CD4-positive, alpha-beta memory T cell (primary cell): ENCODE results near the gene STAMBP. TPM values are rescaled to one million over a fixed set of nuclear protein-coding genes. Genes with fewer than 3 reads are reported as not detected.

ENCODE experiments used
- CTCF ChIA-PET: fragments of 350-600 bp; sonication (Branson Sonifier 250); formaldehyde crosslinking; loops from one replicate; lab custom pipeline; 2021; ENCODE audit warnings: inconsistent platforms; ENCODE audit not compliant: partially characterized antibody; lab: Charles Lee
- POLR2A ChIA-PET: fragments of 350-600 bp; sonication (Branson Sonifier 250); formaldehyde crosslinking; loops from one replicate; lab custom pipeline; 2021; ENCODE audit not compliant: partially characterized antibody; lab: Charles Lee
- DNase-seq, 5 donors: peaks; one replicate each; pipeline versions ENCODE4 v3.0.0 to v3.0.0-alpha.2; 2020 to 2022; ENCODE audit warnings: mixed read lengths in 1 of 5
- H3K27ac ChIP-seq: one replicate; pipeline ENCODE4 v1.7.0; 2013; ENCODE audit warnings: low read depth, low read length
- H3K27me3 ChIP-seq: 2 replicates; pipeline ENCODE4 v1.7.0; 2013; ENCODE audit warnings: mild to moderate bottlenecking, low read length, moderate library complexity; ENCODE audit not compliant: insufficient read depth
- H3K36me3 ChIP-seq: 2 replicates; pipeline ENCODE4 v1.7.0; 2013; ENCODE audit warnings: mild to moderate bottlenecking, low read length, moderate library complexity; ENCODE audit not compliant: insufficient read depth
- H3K4me1 ChIP-seq: 2 replicates; pipeline ENCODE4 v1.7.0; 2013; ENCODE audit warnings: mild to moderate bottlenecking, low read length, moderate library complexity; ENCODE audit not compliant: insufficient read depth
- H3K4me3 ChIP-seq, 2 donors: one replicate each; pipeline ENCODE4 v1.7.0; 2013; ENCODE audit warnings: low read length in 2 of 2, mild to moderate bottlenecking in 1 of 2
- H3K9me3 ChIP-seq, 2 donors: one replicate each; pipeline ENCODE4 v1.7.0; 2013; ENCODE audit warnings: low read length in 2 of 2, control low read depth in 1 of 2; ENCODE audit not compliant: control insufficient read depth in 1 of 2
- H3K27ac Mint-ChIP-seq, 7 donors: one replicate each; pipeline ENCODE4 v1.8.0; 2020 to 2021; ENCODE audit warnings: mixed read lengths in 7 of 7, mild to moderate bottlenecking in 6 of 7, inconsistent platforms in 3 of 7, moderate library complexity in 3 of 7
- H3K27me3 Mint-ChIP-seq, 2 donors: one replicate each; pipeline ENCODE4 v1.8.0; 2020 to 2021; ENCODE audit warnings: mixed read lengths in 2 of 2
- H3K36me3 Mint-ChIP-seq, 2 donors: one replicate each; pipeline ENCODE4 v1.8.0; 2020 to 2021; ENCODE audit warnings: mixed read lengths in 2 of 2, inconsistent platforms in 1 of 2, mild to moderate bottlenecking in 1 of 2
- H3K4me1 Mint-ChIP-seq, 4 donors: one replicate each; pipeline ENCODE4 v1.8.0; 2020 to 2021; ENCODE audit warnings: mixed read lengths in 4 of 4, mild to moderate bottlenecking in 1 of 4
- H3K4me3 Mint-ChIP-seq, 8 donors: one replicate each; pipeline ENCODE4 v1.8.0; 2020 to 2021; ENCODE audit warnings: mixed read lengths in 8 of 8, mild to moderate bottlenecking in 7 of 8, moderate library complexity in 6 of 8, inconsistent platforms in 3 of 8
- H3K9me3 Mint-ChIP-seq, 8 donors: one replicate each; pipeline ENCODE4 v1.8.0; 2020 to 2021; ENCODE audit warnings: mixed read lengths in 8 of 8, mild to moderate bottlenecking in 5 of 8, inconsistent platforms in 3 of 8, moderate library complexity in 1 of 8
- intact Hi-C: fragments of 100-400 bp; cut with micrococcal nuclease; formaldehyde crosslinking; loops from one replicate; pipeline ENCODE4 v1.15.1; 2023
- polyA plus RNA-seq, 2 donors: library from polyadenylated mRNA; unstranded; fragments of 300-500 nt; fragmentation: Illumina TruSeq; gene quantifications; one replicate each; pipeline ENCODE4 v1.2.3, GENCODE V29; 2021
- total RNA-seq, 2 experiments: library from RNA; stranded (reverse); gene quantifications; one replicate each; pipeline ENCODE4 v1.2.3, GENCODE V29; 2021

The STAMBP gene
- total and polyA plus RNA-seq, 4 experiments from 2014 or later: 34.8 to 49.5 (median 41.7) TPM

DNA sequence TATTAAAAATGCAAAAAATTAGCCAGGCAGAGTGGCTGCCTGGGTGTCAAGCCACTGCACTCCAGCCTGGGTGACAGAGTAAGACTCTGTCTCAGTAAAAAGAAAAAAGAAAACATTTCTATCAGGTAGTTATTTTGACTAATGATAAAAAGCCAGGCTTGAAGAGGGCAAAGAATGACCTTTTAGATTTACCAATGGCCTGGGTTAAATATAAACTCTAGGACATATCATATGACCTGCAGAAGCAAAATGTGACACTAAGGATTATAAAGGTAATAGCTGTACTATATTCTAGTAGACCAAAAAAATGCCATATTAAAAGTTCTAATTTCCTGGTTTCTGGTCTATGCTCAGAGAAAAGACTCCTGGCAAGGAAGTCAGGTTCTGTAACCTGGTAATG lies 16.1 kb upstream of the STAMBP start:
- POLR2A ChIA-PET: no interaction called here
- no peak overlapping the region for H3K4me3 Mint-ChIP-seq
- intact Hi-C loops: no loop called here
- H3K9me3 ChIP-seq: no peaks in the 10 kb centered on the region
- H3K4me3 ChIP-seq: no peak overlapping the region
- DNase-seq: no peak
- no peaks in the 10 kb centered on the region for H3K36me3 Mint-ChIP-seq
- no peaks in the 10 kb centered on the region for H3K4me1 Mint-ChIP-seq
- no peaks in the 10 kb centered on the region for H3K4me1 ChIP-seq
- H3K9me3 Mint-ChIP-seq: no peaks in the 10 kb centered on the region
- no peaks in the 10 kb centered on the region for H3K36me3 ChIP-seq
- H3K27me3 ChIP-seq: no peaks in the 10 kb centered on the region
- no peak overlapping the region for H3K27ac Mint-ChIP-seq
- peaks cover 2 to 8% of the 10 kb centered on the region in 2 donors for H3K27me3 Mint-ChIP-seq
- H3K27ac ChIP-seq: no peak overlapping the region
- CTCF ChIA-PET: interaction anchor here (1.9 kb wide), 1 partner anchor 11 kb away, joined by 5 read pairs; no protein-coding TSS in a partner anchor

- Mint-ChIP-seq H3K27ac (no peak overlapping the region), H3K4me3 (no peak overlapping the region), H3K36me3 (no peaks in the 10 kb centered on the region), H3K27me3 (peaks cover 2 to 11% of the 10 kb centered on the region in 2 donors), H3K9me3 (no peaks in the 10 kb centered on the region), H3K4me1 (no peaks in the 10 kb centered on the region)
- Histone ChIP-seq H3K36me3 (no peaks in the 10 kb centered on the region), H3K27ac (no peak overlapping the region), H3K4me3 (no peak overlapping the region), H3K27me3 (no peaks in the 10 kb centered on the region), H3K4me1 (no peaks in the 10 kb centered on the region), H3K9me3 (no peaks in the 10 kb centered on the region)
- ChIA-PET POLR2A (no interaction called here), CTCF (no interaction called here)
- DNase-seq: no peak
- intact Hi-C loops: no loop called here
Observed at GRCh38 chr2:73818296-73818695, 10.5 kb upstream of the STAMBP start.

DNA sequence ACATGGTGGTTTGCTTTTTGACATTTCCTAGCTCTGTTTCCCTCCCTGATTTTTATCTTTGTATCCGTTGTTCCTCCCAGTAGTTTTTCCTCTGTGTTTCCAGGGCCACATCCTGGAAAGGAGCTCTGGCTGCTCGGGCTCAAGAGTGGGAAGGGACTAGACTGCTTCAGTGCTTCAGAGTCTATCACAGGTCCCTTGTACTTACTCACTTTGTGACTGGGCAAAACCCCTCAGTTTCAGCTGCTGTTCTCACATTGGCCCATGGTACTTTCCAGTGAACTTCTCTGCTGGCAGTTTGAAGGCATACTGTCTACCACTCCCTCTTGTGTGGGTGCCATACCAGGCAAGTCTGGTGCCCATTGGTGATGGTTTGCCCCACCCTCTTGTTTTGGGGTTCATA lies 7.5 kb upstream of the STAMBP start:
- POLR2A ChIA-PET: no interaction called here
- intact Hi-C loops: loop anchor here (10.0 kb wide), 2 partner anchors 324 to 434 kb away; partner anchors contain the start of gene BOLA3
- no peak for DNase-seq
- Mint-ChIP-seq H3K27me3 (peaks cover 0 to 7% of the 10 kb centered on the region in 2 donors), H3K4me1 (peaks cover 0 to 4% (median 2%) of the 10 kb centered on the region in 4 donors), H3K9me3 (no peaks in the 10 kb centered on the region), H3K4me3 (no peak overlapping the region), H3K36me3 (no peaks in the 10 kb centered on the region), H3K27ac (no peak overlapping the region)
- Histone ChIP-seq H3K4me1 (no peaks in the 10 kb centered on the region), H3K27ac (no peak overlapping the region), H3K4me3 (no peak overlapping the region), H3K36me3 (no peaks in the 10 kb centered on the region), H3K27me3 (no peaks in the 10 kb centered on the region), H3K9me3 (no peaks in the 10 kb centered on the region)
- CTCF ChIA-PET: interaction anchor here (1.3 to 9.0 kb wide), 3 partner anchors 328 to 514 kb away, joined by 4 to 114 read pairs (median 88); partner anchors contain the start of gene BOLA3

GRCh38 chr2:73821669-73822068 lies 7.1 kb upstream of the STAMBP start:
- H3K4me1 Mint-ChIP-seq: peaks cover 0 to 4% (median 2%) of the 10 kb centered on the region in 4 donors
- intact Hi-C loops: loop anchor here (10.0 kb wide), 2 partner anchors 323 to 433 kb away; partner anchors contain the start of gene BOLA3
- Histone ChIP-seq H3K27ac (no peak overlapping the region), H3K36me3 (no peaks in the 10 kb centered on the region), H3K4me3 (no peak overlapping the region), H3K9me3 (no peaks in the 10 kb centered on the region), H3K27me3 (no peaks in the 10 kb centered on the region), H3K4me1 (no peaks in the 10 kb centered on the region)
- H3K9me3 Mint-ChIP-seq: no peaks in the 10 kb centered on the region
- H3K36me3 Mint-ChIP-seq: no peaks in the 10 kb centered on the region
- DNase-seq: no peak
- CTCF ChIA-PET: interaction anchor here (1.0 to 9.0 kb wide), 4 partner anchors 10 to 514 kb away, joined by 4 to 114 read pairs (median 46); partner anchors contain the start of gene BOLA3
- no peak overlapping the region for H3K4me3 Mint-ChIP-seq
- peaks cover 0 to 3% of the 10 kb centered on the region in 2 donors for H3K27me3 Mint-ChIP-seq
- POLR2A ChIA-PET: no interaction called here
- H3K27ac Mint-ChIP-seq: no peak overlapping the region

DNA sequence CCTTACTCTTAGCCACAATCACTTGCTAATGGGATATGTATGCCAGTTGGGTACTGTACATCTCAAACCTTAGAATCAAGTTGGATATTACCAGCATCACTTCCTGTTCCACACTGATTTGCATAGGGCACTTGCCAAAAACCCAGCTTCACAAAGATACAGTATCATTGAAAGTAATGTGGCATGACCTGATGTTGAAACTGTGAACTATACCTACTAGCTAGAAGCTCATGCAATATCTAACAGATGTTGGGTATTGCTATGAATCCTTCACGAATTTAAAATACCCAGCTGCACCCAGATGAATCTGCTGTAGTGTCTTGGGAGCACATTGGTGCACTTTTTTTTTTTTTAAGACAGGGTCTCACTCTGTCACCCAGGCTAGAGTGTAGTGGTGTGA lies 6.5 kb upstream of the STAMBP start:
- peaks cover 1% of the 10 kb centered on the region for H3K4me1 ChIP-seq
- no peak for DNase-seq
- Mint-ChIP-seq H3K36me3 (no peaks in the 10 kb centered on the region), H3K27me3 (peaks cover 0 to 3% of the 10 kb centered on the region in 2 donors), H3K4me3 (no peak overlapping the region), H3K9me3 (no peaks in the 10 kb centered on the region), H3K4me1 (peaks cover 0 to 6% (median 2%) of the 10 kb centered on the region in 4 donors), H3K27ac (no peak overlapping the region)
- intact Hi-C loops: loop anchor here (10.0 kb wide), 2 partner anchors 323 to 433 kb away; partner anchors contain the start of gene BOLA3
- H3K27me3 ChIP-seq: no peaks in the 10 kb centered on the region
- H3K4me3 ChIP-seq: no peak overlapping the region
- H3K9me3 ChIP-seq: no peaks in the 10 kb centered on the region
- no peaks in the 10 kb centered on the region for H3K36me3 ChIP-seq
- ChIA-PET POLR2A (interaction anchor here (1.3 kb wide), 1 partner anchor 40 kb away, joined by 3 read pairs; no protein-coding TSS in a partner anchor), CTCF (interaction anchor here (1.0 to 9.0 kb wide), 7 partner anchors 11 to 723 kb away, joined by 3 to 114 read pairs (median 5); partner anchors contain the start of gene BOLA3)
- no peak overlapping the region for H3K27ac ChIP-seq

GRCh38 chr2:73822991-73823390 lies 5.8 kb upstream of the STAMBP start:
- H3K4me1 Mint-ChIP-seq: peaks cover 4 to 12% (median 7%) of the 10 kb centered on the region in 4 donors
- DNase-seq: no peak
- H3K27me3 ChIP-seq: no peaks in the 10 kb centered on the region
- H3K9me3 ChIP-seq: no peaks in the 10 kb centered on the region
- POLR2A ChIA-PET: interaction anchor here (1.3 to 1.5 kb wide), 2 partner anchors 39 to 376 kb away, joined by 3 read pairs; partner anchors contain the start of gene MTHFD2
- H3K4me1 ChIP-seq: peaks cover 8% of the 10 kb centered on the region
- CTCF ChIA-PET: interaction anchor here (0.8 to 9.0 kb wide), 12 partner anchors 8 to 722 kb away, joined by 3 to 114 read pairs (median 6); partner anchors contain the start of genes BOLA3 and MOB1A
- intact Hi-C loops: loop anchor here (10.0 kb wide), 2 partner anchors 322 to 432 kb away; partner anchors contain the start of gene BOLA3
- H3K36me3 Mint-ChIP-seq: no peaks in the 10 kb centered on the region
- no peaks in the 10 kb centered on the region for H3K9me3 Mint-ChIP-seq
- no peak overlapping the region for H3K4me3 ChIP-seq
- H3K27ac Mint-ChIP-seq: no peak overlapping the region
- H3K27ac ChIP-seq: no peak overlapping the region
- peak overlapping the region in 1 of 8 donors; percentile 24 for H3K4me3 Mint-ChIP-seq
- H3K36me3 ChIP-seq: no peaks in the 10 kb centered on the region
- peaks cover 0 to 3% of the 10 kb centered on the region in 2 donors for H3K27me3 Mint-ChIP-seq

- no peak overlapping the region for H3K4me3 Mint-ChIP-seq
- Histone ChIP-seq H3K4me1 (peaks cover 13% of the 10 kb centered on the region), H3K9me3 (no peaks in the 10 kb centered on the region), H3K27ac (no peak overlapping the region), H3K36me3 (no peaks in the 10 kb centered on the region), H3K4me3 (no peak overlapping the region), H3K27me3 (no peaks in the 10 kb centered on the region)
- H3K27ac Mint-ChIP-seq: no peak overlapping the region
- POLR2A ChIA-PET: interaction anchor here (0.9 to 1.5 kb wide), 5 partner anchors 39 to 382 kb away, joined by 3 to 4 read pairs (median 3); partner anchors contain the start of genes MOB1A and MTHFD2
- CTCF ChIA-PET: interaction anchor here (0.8 to 9.0 kb wide), 33 partner anchors 8 to 709 kb away, joined by 3 to 114 read pairs (median 5); partner anchors contain the start of genes BOLA3, MOB1A, MTHFD2 and TPRKB
- H3K27me3 Mint-ChIP-seq: peaks cover 0 to 3% of the 10 kb centered on the region in 2 donors
- H3K4me1 Mint-ChIP-seq: peaks cover 4 to 13% (median 8%) of the 10 kb centered on the region in 4 donors
- intact Hi-C loops: loop anchor here (10.0 kb wide), 2 partner anchors 321 to 431 kb away; partner anchors contain the start of gene BOLA3
- no peaks in the 10 kb centered on the region for H3K9me3 Mint-ChIP-seq
- no peak for DNase-seq
- H3K36me3 Mint-ChIP-seq: no peaks in the 10 kb centered on the region
Observed at GRCh38 chr2:73823416-73823815, 5.3 kb upstream of the STAMBP start.
